H9 (cell line): Measurements from ENCODE around the gene ITPR1. TPM values are rescaled to one million over a fixed set of nuclear protein-coding genes. Genes with fewer than 3 reads are reported as not detected.

Experiments
- DNase-seq: peaks from one replicate; pipeline ENCODE4 v3.0.0-alpha.2; 2017
- H2AFZ ChIP-seq: one replicate; pipeline ENCODE4 v1.6.1; 2013; ENCODE audit warnings: mild to moderate bottlenecking, low read length, control low read depth, moderate library complexity
- H2AK5ac ChIP-seq: 2 replicates; pipeline ENCODE4 v1.6.1; 2013; ENCODE audit warnings: low read length, control low read depth, mixed read lengths; ENCODE audit not compliant: insufficient read length
- H2BK120ac ChIP-seq: one replicate; pipeline ENCODE4 v1.6.1; 2013; ENCODE audit warnings: low read depth, mild to moderate bottlenecking, low read length, control low read depth, inconsistent platforms; ENCODE audit not compliant: poor library complexity, severe bottlenecking
- H2BK12ac ChIP-seq: 2 replicates; pipeline ENCODE4 v1.6.1; 2013; ENCODE audit warnings: low read length, control low read depth, mixed read lengths, low read depth; ENCODE audit not compliant: insufficient read length
- H2BK15ac ChIP-seq: 2 replicates; pipeline ENCODE4 v1.6.1; 2013; ENCODE audit warnings: low read depth, low read length, control low read depth
- H2BK20ac ChIP-seq: one replicate; pipeline ENCODE4 v1.6.1; 2013; ENCODE audit warnings: low read depth, mild to moderate bottlenecking, low read length, control low read depth, inconsistent platforms; ENCODE audit not compliant: poor library complexity, severe bottlenecking
- H2BK5ac ChIP-seq: 2 replicates; pipeline ENCODE4 v1.6.1; 2013; ENCODE audit warnings: low read length, control low read depth, mixed read lengths; ENCODE audit not compliant: insufficient read length
- H3K14ac ChIP-seq: 2 replicates; pipeline ENCODE4 v1.6.1; 2013; ENCODE audit warnings: low read length, control low read depth; ENCODE audit not compliant: insufficient read depth
- H3K18ac ChIP-seq: 2 replicates; pipeline ENCODE4 v1.6.1; 2013; ENCODE audit warnings: low read depth, mild to moderate bottlenecking, mixed read lengths, low read length, control low read depth; ENCODE audit not compliant: insufficient read length
- H3K23ac ChIP-seq: 2 replicates; pipeline ENCODE4 v1.6.1; 2013; ENCODE audit warnings: low read length, control low read depth, mixed read lengths, low read depth; ENCODE audit not compliant: insufficient read length
- H3K23me2 ChIP-seq: 2 replicates; pipeline ENCODE4 v1.6.1; 2013; ENCODE audit warnings: low read depth, mild to moderate bottlenecking, mixed read lengths, low read length, control low read depth; ENCODE audit not compliant: insufficient read length, poor library complexity, severe bottlenecking
- H3K27ac ChIP-seq: 2 replicates; pipeline ENCODE4 v1.5.1; 2013; ENCODE audit warnings: low read length, control low read depth, mixed read lengths, low read depth; ENCODE audit not compliant: insufficient read length
- H3K27me3 ChIP-seq: 2 replicates; pipeline ENCODE4 v1.6.1; 2013; ENCODE audit warnings: low read length, control low read depth, inconsistent platforms; ENCODE audit not compliant: insufficient read depth
- H3K4ac ChIP-seq: 2 replicates; pipeline ENCODE4 v1.6.1; 2013; ENCODE audit warnings: low read depth, mild to moderate bottlenecking, control low read depth, inconsistent platforms, low read length, moderate library complexity
- H3K4me1 ChIP-seq: 2 replicates; pipeline ENCODE4 v1.6.1; 2013; ENCODE audit warnings: low read length, control low read depth, inconsistent platforms; ENCODE audit not compliant: insufficient read depth
- H3K4me2 ChIP-seq: 2 replicates; pipeline ENCODE4 v1.6.1; 2013; ENCODE audit warnings: low read length, control low read depth, mixed read lengths; ENCODE audit not compliant: insufficient read length, insufficient read depth
- H3K56ac ChIP-seq: 2 replicates; pipeline ENCODE4 v1.6.1; 2013; ENCODE audit warnings: low read depth, mild to moderate bottlenecking, mixed read lengths, low read length, control low read depth; ENCODE audit not compliant: insufficient read length
- H3K79me1 ChIP-seq: 2 replicates; pipeline ENCODE4 v1.6.1; 2013; ENCODE audit warnings: low read depth, mild to moderate bottlenecking, moderate library complexity, low read length, control low read depth, inconsistent platforms; ENCODE audit not compliant: insufficient read depth, poor library complexity, severe bottlenecking
- H3K79me2 ChIP-seq: 2 replicates; pipeline ENCODE4 v1.6.1; 2013; ENCODE audit warnings: low read length, control low read depth, inconsistent platforms; ENCODE audit not compliant: insufficient read depth
- H3K9ac ChIP-seq: 2 replicates; pipeline ENCODE4 v1.6.1; 2013; ENCODE audit warnings: low read length, control low read depth, mixed read lengths; ENCODE audit not compliant: insufficient read length; ENCODE audit errors: extremely low read depth
- H3K9me3 ChIP-seq: one replicate; pipeline ENCODE4 v1.6.1; 2013; ENCODE audit warnings: low read depth, low read length, inconsistent platforms; ENCODE audit not compliant: control insufficient read depth
- H3T11ph ChIP-seq: one replicate; pipeline ENCODE4 v1.6.1; 2013; ENCODE audit warnings: mild to moderate bottlenecking, low read length, control low read depth, inconsistent platforms
- H4K20me1 ChIP-seq: one replicate; pipeline ENCODE4 v1.6.1; 2013; ENCODE audit not compliant: control insufficient read depth, insufficient read length, insufficient read depth
- H4K5ac ChIP-seq: 2 replicates; pipeline ENCODE4 v1.6.1; 2013; ENCODE audit warnings: low read depth, mild to moderate bottlenecking, mixed read lengths, low read length, control low read depth; ENCODE audit not compliant: insufficient read length
- H4K8ac ChIP-seq: replicated peaks from 2 replicates; pipeline ENCODE4 v1.6.1; 2013; ENCODE audit warnings: low read length, control low read depth, mixed read lengths, low read depth; ENCODE audit not compliant: insufficient read length
- H4K91ac ChIP-seq: 2 replicates; pipeline ENCODE4 v1.6.1; 2013; ENCODE audit warnings: low read depth, mild to moderate bottlenecking, moderate library complexity, mixed read lengths, low read length, control low read depth; ENCODE audit not compliant: insufficient read length
- H3K27ac Mint-ChIP-seq, 3 experiments: 2 replicates in 2 of 3; 3 replicates in 1 of 3; pipeline ENCODE4 v1.8.0; 2020 to 2021; ENCODE audit warnings: mixed read lengths in 3 of 3, mild to moderate bottlenecking in 1 of 3, moderate library complexity in 1 of 3
- H3K27me3 Mint-ChIP-seq: 2 replicates; pipeline ENCODE4 v1.8.0; 2021; ENCODE audit warnings: low read depth, mild to moderate bottlenecking, moderate library complexity, mixed read lengths
- H3K36me3 Mint-ChIP-seq, 3 experiments: 2 replicates in 2 of 3; 3 replicates in 1 of 3; pipeline ENCODE4 v1.8.0; 2020 to 2021; ENCODE audit warnings: low read depth in 3 of 3, mixed read lengths in 3 of 3; ENCODE audit not compliant: insufficient read depth in 1 of 3
- H3K4me1 Mint-ChIP-seq, 2 experiments: 2 replicates each; pipeline ENCODE4 v1.8.0; 2020; ENCODE audit warnings: mixed read lengths in 2 of 2
- H3K4me3 Mint-ChIP-seq, 2 experiments: 2 replicates in 1 of 2; 3 replicates in 1 of 2; pipeline ENCODE4 v1.8.0; 2020 to 2021; ENCODE audit warnings: mild to moderate bottlenecking in 2 of 2, mixed read lengths in 2 of 2, moderate library complexity in 1 of 2
- H3K9me3 Mint-ChIP-seq, 2 experiments: 2 replicates in 1 of 2; 3 replicates in 1 of 2; pipeline ENCODE4 v1.8.0; 2020; ENCODE audit warnings: mild to moderate bottlenecking in 2 of 2, mixed read lengths in 2 of 2, moderate library complexity in 1 of 2
- CTCF ChIP-seq: fragments of 200-600 bp; sonication (generic); conservative IDR thresholded peaks from 3 replicates; pipeline ENCODE4 v1.8.0; 2021; ENCODE audit warnings: antibody characterized with exemption, mild to moderate bottlenecking
- WGBS: extraction: QIAGEN DNeasy Blood & Tissue Kit; methylation state at CpG from one replicate; pipeline ENCODE4 v1.1.7; 2013; ENCODE audit warnings: missing lambda C conversion rate, low lambda C conversion rate, mixed read lengths; ENCODE audit not compliant: insufficient read length; ENCODE audit errors: extremely low coverage; 5-methylcytosine and 5-hydroxymethylcytosine counted together
- total RNA-seq: library from RNA; stranded (reverse); gene quantifications from 2 replicates; pipeline ENCODE4 v1.2.1, GENCODE V29; 2021

ITPR1 gene
- total RNA-seq, 1 experiment from 2014 or later = 4.2 TPM

GRCh38 chr3:4822568-4822967, 329.4 kb downstream of the ITPR1 start:
- Mint-ChIP-seq H3K4me3 (no peak overlapping the region), H3K27ac (0 out of 7 replicates have a peak overlapping the region, but pooled peaks of 1 of the 3 experiments have one; percentile 5), H3K4me1 (peaks cover 13 to 18% of the 10 kb centered on the region in 2 experiments), H3K27me3 (peaks cover 1% of the 10 kb centered on the region; the same call in 1 of the 2 replicates), H3K9me3 (peaks cover 4 to 5% of the 10 kb centered on the region in 2 experiments; a peak in 4 of 5 replicates), H3K36me3 (peaks cover 8 to 12% (median 8%) of the 10 kb centered on the region in 3 experiments)
- H3T11ph ChIP-seq = no peak overlapping the region
- no peak overlapping the region for H2AFZ ChIP-seq
- H4K8ac ChIP-seq = no peak overlapping the region
- H2BK5ac ChIP-seq = no peak overlapping the region
- H3K4ac ChIP-seq = no peak overlapping the region
- no peak overlapping the region for H2BK20ac ChIP-seq
- H3K27ac ChIP-seq = no peak overlapping the region
- H3K79me2 ChIP-seq = no peaks in the 10 kb centered on the region
- H3K23ac ChIP-seq = no peak overlapping the region
- H2AK5ac ChIP-seq = no peak overlapping the region
- no peak overlapping the region for H2BK120ac ChIP-seq
- no peak for TF ChIP-seq CTCF
- H2BK15ac ChIP-seq = no peak overlapping the region
- no peak for DNase-seq
- H3K9me3 ChIP-seq = no peaks in the 10 kb centered on the region
- H3K9ac ChIP-seq = no peak overlapping the region
- WGBS = no CpG with 5 or more reads among the region's 6 CpGs
- H3K4me1 ChIP-seq = peaks cover 2% of the 10 kb centered on the region; the same call in 1 of the 2 replicates
- H3K18ac ChIP-seq = no peak overlapping the region
- no peaks in the 10 kb centered on the region for H3K23me2 ChIP-seq
- no peak overlapping the region for H3K56ac ChIP-seq
- no peak overlapping the region for H4K91ac ChIP-seq
- H3K4me2 ChIP-seq = no peak overlapping the region
- no peak overlapping the region for H3K14ac ChIP-seq
- H2BK12ac ChIP-seq = no peak overlapping the region
- H3K79me1 ChIP-seq = no peaks in the 10 kb centered on the region
- H4K5ac ChIP-seq = no peak overlapping the region
- H4K20me1 ChIP-seq = no peaks in the 10 kb centered on the region
- H3K27me3 ChIP-seq = no peaks in the 10 kb centered on the region
